GM12878 (cell line): ENCODE data around the gene HIVEP1. TPM values are rescaled to one million over a fixed set of nuclear protein-coding genes. Genes with fewer than 3 reads are reported as not detected.

Experiments used
- ATAC-seq: fragments of 200-7000 bp; cut with Tn5 transposase; 3 replicates; pipeline ENCODE4 v1.9.1; 2020; ENCODE audit warnings: mild to moderate bottlenecking, moderate library complexity
- BruUV-seq: library from RNA; stranded (reverse); fragments of 400-500 nt; replicated peaks from 2 replicates; lab custom pipeline; 2021; lab: Mats Ljungman, UMichigan
- CTCF ChIA-PET: fragments of 300-600 bp; sonication (Branson Sonifier 250); formaldehyde crosslinking; extraction: SDS; loops from one replicate; lab custom pipeline; 2021; ENCODE audit warnings: inconsistent platforms; lab: Yijun Ruan, JAX
- POLR2A ChIA-PET: fragments of 350-600 bp; formaldehyde crosslinking; extraction: SDS; loops from one replicate; lab custom pipeline; 2021; ENCODE audit warnings: inconsistent platforms; lab: Charles Lee
- RAD21 ChIA-PET: fragments of 300-600 bp; sonication (Branson Sonifier 250); formaldehyde crosslinking; loops from one replicate; lab custom pipeline; 2023; ENCODE audit warnings: antibody characterized with exemption; ENCODE audit not compliant: unreplicated experiment; lab: Charles Lee
- SMC1A ChIA-PET: fragments of 300-600 bp; sonication (Branson Sonifier 250); formaldehyde crosslinking; loops from one replicate; lab custom pipeline; 2023; ENCODE audit not compliant: unreplicated experiment, uncharacterized antibody; lab: Charles Lee
- DNase-seq: peaks from one replicate; pipeline ENCODE4 v3.0.0-alpha.2; 2011; ENCODE audit warnings: low read depth, low spot score
- FAIRE-seq: peaks from 3 replicates; lab custom pipeline; 2011; peaks lifted over from hg19 to GRCh38; lab: Jason Lieb, UNC
- H2AFZ ChIP-seq: 2 replicates; pipeline ENCODE4 v1.6.0; 2011; ENCODE audit warnings: low read depth, low read length, control low read depth; ENCODE audit not compliant: control insufficient read depth
- H3K27ac ChIP-seq: 2 replicates; pipeline ENCODE4 v1.5.1; 2011; ENCODE audit warnings: control low read depth; ENCODE audit not compliant: control insufficient read depth, insufficient read depth
- H3K27me3 ChIP-seq, 2 experiments: replicated peaks in 1 of 2; 2 replicates each; pipeline versions ENCODE4 v1.6.0 to v1.6.1; 2011; ENCODE audit warnings: low read length in 1 of 2; ENCODE audit not compliant: control insufficient read depth in 2 of 2, insufficient read depth in 2 of 2
- H3K36me3 ChIP-seq, 2 experiments: 2 replicates each; pipeline ENCODE4 v1.5.1; 2011; ENCODE audit warnings: low read length in 1 of 2; ENCODE audit not compliant: control insufficient read depth in 2 of 2, insufficient read depth in 2 of 2
- H3K4me1 ChIP-seq: 2 replicates; pipeline ENCODE4 v1.6.1; 2011; ENCODE audit warnings: mild to moderate bottlenecking, low read length, moderate library complexity, mixed read lengths; ENCODE audit not compliant: control insufficient read depth, insufficient read depth
- H3K4me2 ChIP-seq: 2 replicates; pipeline ENCODE4 v1.6.0; 2011; ENCODE audit warnings: control low read depth; ENCODE audit not compliant: control insufficient read depth, insufficient read depth
- H3K4me3 ChIP-seq: fragments of 200-600 bp; sonication (generic); 2 replicates; pipeline ENCODE4 v1.5.1; 2016
- H3K79me2 ChIP-seq: 2 replicates; pipeline ENCODE4 v1.6.0; 2011; ENCODE audit warnings: low read length; ENCODE audit not compliant: control insufficient read depth, insufficient read depth
- H3K9ac ChIP-seq: 2 replicates; pipeline ENCODE4 v1.8.0; 2011; ENCODE audit warnings: low read length, control low read depth, mixed read lengths; ENCODE audit not compliant: control insufficient read depth, insufficient read depth
- H3K9me3 ChIP-seq: replicated peaks from 3 replicates; pipeline ENCODE4 v1.5.1; 2011; ENCODE audit warnings: mild to moderate bottlenecking, low read length; ENCODE audit not compliant: control insufficient read depth, insufficient read depth
- H4K20me1 ChIP-seq: 2 replicates; pipeline ENCODE4 v1.6.0; 2011; ENCODE audit not compliant: control insufficient read depth, insufficient read depth
- BHLHE40 ChIP-seq, 2 experiments: fragments of 450-650 bp in 1 of 2; IDR thresholded peaks; 2 replicates each; pipeline ENCODE4 v1.6.1; 2011 to 2017; ENCODE audit warnings: low read depth in 2 of 2, borderline replicate concordance in 1 of 2, improper control_type of control experiment in 1 of 2, low read length in 1 of 2, mild to moderate bottlenecking in 1 of 2
- CBFB ChIP-seq: IDR thresholded peaks from 2 replicates; pipeline ENCODE4 v1.6.1; 2016; ENCODE audit warnings: antibody characterized with exemption, low read depth
- CHD4 ChIP-seq: fragments of 200-600 bp; sonication (generic); IDR thresholded peaks from 2 replicates; pipeline ENCODE4 v1.6.1; 2016; ENCODE audit warnings: mild to moderate bottlenecking
- CREB1 ChIP-seq: IDR thresholded peaks from 2 replicates; pipeline ENCODE4 v1.6.1; 2012; ENCODE audit warnings: low read depth, mild to moderate bottlenecking, inconsistent platforms
- EP300 ChIP-seq, 2 experiments: fragments of 150-350 bp in 1 of 2; IDR thresholded peaks; 2 replicates each; pipeline ENCODE4 v1.6.1; 2011 to 2012; ENCODE audit warnings: low read depth in 2 of 2, low read length in 2 of 2, borderline replicate concordance in 1 of 2, improper control_type of control experiment in 1 of 2, inconsistent platforms in 1 of 2; ENCODE audit not compliant: control insufficient read depth in 1 of 2
- IKZF1 ChIP-seq: fragments of 450-650 bp; conservative IDR thresholded peaks from 2 replicates; pipeline ENCODE4 v1.6.1; 2017; ENCODE audit warnings: antibody characterized with exemption, mild to moderate bottlenecking
- IRF4 ChIP-seq: IDR thresholded peaks from 2 replicates; pipeline ENCODE4 v1.6.1; 2011; ENCODE audit warnings: low read depth, low read length
- KAT2A ChIP-seq: conservative IDR thresholded peaks from 2 replicates; pipeline ENCODE4 v1.6.1; 2011; ENCODE audit warnings: low read depth, low read length; ENCODE audit not compliant: control insufficient read depth
- MYC ChIP-seq: IDR thresholded peaks from 2 replicates; pipeline ENCODE4 v1.6.1; 2011; ENCODE audit warnings: mild to moderate bottlenecking, low read length, moderate library complexity, inconsistent platforms; ENCODE audit not compliant: insufficient read depth, insufficient replicate concordance, insufficient read length, severe bottlenecking
- NBN ChIP-seq: fragments of 450-650 bp; IDR thresholded peaks from 2 replicates; pipeline ENCODE4 v1.6.1; 2016
- SMARCA5 ChIP-seq: fragments of 450-650 bp; IDR thresholded peaks from 2 replicates; pipeline ENCODE4 v1.6.1; 2017; ENCODE audit warnings: mild to moderate bottlenecking
- SREBF1 ChIP-seq: IDR thresholded peaks from 2 replicates; pipeline ENCODE4 v1.6.1; 2012; ENCODE audit warnings: mild to moderate bottlenecking, low read length
- WRNIP1 ChIP-seq: IDR thresholded peaks from 2 replicates; pipeline ENCODE4 v1.6.1; 2011; ENCODE audit warnings: low read depth, low read length, improper control_type of control experiment, borderline replicate concordance
- ZBTB4 ChIP-seq: fragments of 450-650 bp; formaldehyde crosslinking; IDR thresholded peaks from 2 replicates; pipeline ENCODE4 v1.4.0; 2022; ENCODE audit warnings: mild to moderate bottlenecking, moderate library complexity
- ZNF274 ChIP-seq: IDR thresholded peaks from one replicate; pipeline ENCODE4 v1.8.0; 2011; ENCODE audit not compliant: insufficient read length, insufficient read depth
- WGBS: methylation state at CpG from one replicate; pipeline ENCODE4 v1.1.6; 2016; ENCODE audit warnings: low lambda C conversion rate; ENCODE audit not compliant: insufficient replicate concordance, insufficient coverage; ENCODE audit errors: missing lambda C conversion rate; 5-methylcytosine and 5-hydroxymethylcytosine counted together
- in situ Hi-C: fragments of 300-500 bp; cut with MboI; formaldehyde crosslinking; loops from 9 replicates; pipeline ENCODE4 v1.14.3; 2018; ENCODE audit warnings: mixed read lengths
- intact Hi-C: fragments of 100-400 bp; cut with micrococcal nuclease; formaldehyde crosslinking; loops from one replicate; pipeline ENCODE4 v1.14.2; 2022; ENCODE audit not compliant: unreplicated experiment
- polyA plus RNA-seq, 11 experiments: library from polyadenylated mRNA; depleted of rRNA in 4 of 11; unstranded in 6 of 11; stranded (reverse) in 5 of 11; fragments of >200 nt; fragmentation: Nextera tagmentation in 4 of 11; fragmentation: Illumina TruSeq in 1 of 11; extraction: Ambion mirVana in 4 of 11; extraction: Trizol in 1 of 11; gene quantifications; 1 replicate in 1 of 11; 2 replicates in 10 of 11; pipeline versions ENCODE4 v1.2.1 to v1.2.3, GENCODE V29; 2011 to 2016; ENCODE audit warnings: inconsistent platforms in 2 of 11, missing spikeins in 2 of 11, low read depth in 1 of 11
- total RNA-seq, 4 experiments: library from RNA; depleted of rRNA in 3 of 4; stranded (reverse); fragments of >200 nt in 3 of 4; fragmentation: Illumina TruSeq in 1 of 4; extraction: Trizol in 1 of 4; gene quantifications; 2 replicates each; pipeline versions ENCODE4 v1.2.1 to v1.2.3, GENCODE V29; 2013 to 2021

The HIVEP1 gene
- total and polyA plus RNA-seq, 10 of the 15 experiments (the other 5 are each of a cell fraction or from before 2014, with no cell fraction given), result 4.3 to 37.5 (median 21.6) TPM

GRCh38 chr6:12116978-12117377 lies 104.9 kb downstream of the HIVEP1 start:
- no peak for DNase-seq
- Histone ChIP-seq H3K4me2 (no peak overlapping the region; the same call in 1 of the 2 replicates), H3K9ac (no peak overlapping the region), H3K4me3 (no peak overlapping the region), H3K27me3 (no peaks in the 10 kb centered on the region), H2AFZ (no peak overlapping the region), H3K27ac (peak overlapping the region; percentile 88), H3K9me3 (peaks cover 2% of the 10 kb centered on the region; the same call in 2 of the 3 replicates), H3K4me1 (peaks cover 51% of the 10 kb centered on the region), H3K36me3 (peaks cover 12 to 17% of the 10 kb centered on the region in 2 experiments), H4K20me1 (no peaks in the 10 kb centered on the region), H3K79me2 (peaks cover 47% of the 10 kb centered on the region)
- 77% methylated on average over 3 of the region's 3 CpGs for WGBS
- no peak for FAIRE-seq
- CTCF ChIA-PET, result interaction anchor here (0.7 kb wide), 1 partner anchor 12 kb away, joined by 3 read pairs; no protein-coding TSS in a partner anchor
- no peak for ATAC-seq
- intact Hi-C loops (loop anchor here (2.0 to 10.0 kb wide), 4 partner anchors 55 to 282 kb away; no protein-coding TSS in a partner anchor), in situ Hi-C loops (no loop called here)
- SMC1A ChIA-PET, result interaction anchor here (0.5 to 8.3 kb wide), 18 partner anchors 12 to 461 kb away, joined by 3 to 56 read pairs (median 4); no protein-coding TSS in a partner anchor
- no peak for TF ChIP-seq MYC
- TF ChIP-seq WRNIP1, result no peak
- TF ChIP-seq SMARCA5, result no peak
- no peak for TF ChIP-seq CBFB
- no peak for TF ChIP-seq IRF4
- TF ChIP-seq KAT2A, result no peak
- TF ChIP-seq ZBTB4, result no peak
- no peak for TF ChIP-seq BHLHE40 (IDR thresholded peaks at IDR 0.05; ENCODE audit: borderline replicate concordance in 1 of 2, low read depth in 2 of 2, low read length in 1 of 2)
- no peak for TF ChIP-seq NBN
- no peak for TF ChIP-seq CREB1
- TF ChIP-seq EP300 (IDR thresholded peaks at IDR 0.05; ENCODE audit: borderline replicate concordance in 1 of 2, control insufficient read depth in 1 of 2, low read depth in 2 of 2, low read length in 2 of 2), result no peak
- no peak for TF ChIP-seq CHD4
- no peak for TF ChIP-seq IKZF1
- TF ChIP-seq SREBF1, result no peak
- TF ChIP-seq ZNF274, result no peak
- RAD21 ChIA-PET, result interaction anchor here (0.7 to 5.8 kb wide), 9 partner anchors 14 to 331 kb away, joined by 3 to 32 read pairs (median 3); no protein-coding TSS in a partner anchor
- no TSS peak for BruUV-seq
- POLR2A ChIA-PET, result interaction anchor here (1.2 to 1.9 kb wide), 2 partner anchors 51 to 103 kb away, joined by 4 read pairs; no protein-coding TSS in a partner anchor
